HG03565 (cell line): ENCODE data around the gene FNIP2.
"Not testable (repeated sequence)": the region's sequence is repeated elsewhere in the genome, so short reads cannot be mapped to it uniquely, and the experiment has no call there.

ENCODE experiments used
- ATAC-seq: cut with Tn5 transposase; IDR thresholded peaks from one replicate; pipeline ENCODE4 v1.9.1; 2021; ENCODE audit warnings: mild to moderate bottlenecking, moderate library complexity; ENCODE audit not compliant: unreplicated experiment

The FNIP2 gene

DNA sequence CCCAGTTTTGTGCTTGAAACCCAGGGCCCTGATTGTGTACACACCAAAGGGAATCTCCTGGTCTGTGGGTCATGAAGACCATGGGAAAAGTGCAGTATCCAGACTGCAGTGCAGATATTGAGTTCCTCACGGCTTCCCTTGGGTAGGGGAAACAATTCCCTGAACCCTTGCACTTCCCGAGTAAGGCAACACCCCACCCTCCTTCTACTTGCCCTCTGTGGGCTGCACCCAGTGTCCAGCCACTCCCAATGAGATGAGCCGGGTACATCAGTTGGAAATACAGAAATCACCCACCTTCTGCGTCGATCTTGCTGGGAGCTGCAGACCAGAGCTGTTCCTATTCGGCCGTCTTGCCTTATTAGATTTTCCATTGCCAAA, 134.2 kb downstream of the FNIP2 start:
- no peak for ATAC-seq

DNA sequence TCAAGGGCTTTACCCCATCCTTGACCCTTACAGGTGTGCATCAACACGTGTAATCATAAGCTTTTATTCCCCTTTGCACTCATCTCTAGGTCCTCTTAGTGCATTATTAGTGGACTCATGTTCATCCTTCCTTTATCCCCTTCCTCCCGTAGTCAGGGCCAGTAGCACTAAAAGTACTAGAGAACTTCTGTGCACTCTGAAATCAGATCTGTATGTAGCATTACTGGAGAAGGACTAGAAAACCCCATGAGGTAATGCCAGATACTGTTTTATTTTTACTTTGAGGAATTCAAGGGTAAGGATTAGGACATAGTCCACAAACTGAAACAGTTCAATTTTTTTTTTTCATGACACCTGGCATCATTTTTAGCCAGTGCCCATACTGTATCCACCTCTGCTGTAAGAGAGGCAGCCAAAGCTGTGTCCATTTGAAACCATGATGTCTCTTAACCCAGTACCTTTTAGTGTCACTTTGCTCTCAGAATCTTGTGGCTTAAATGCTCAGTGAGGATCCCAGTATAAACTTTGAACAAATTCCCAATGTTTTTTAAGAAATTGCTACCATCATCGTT, 134.7 kb downstream of the FNIP2 start:
- ATAC-seq, result no peak

DNA sequence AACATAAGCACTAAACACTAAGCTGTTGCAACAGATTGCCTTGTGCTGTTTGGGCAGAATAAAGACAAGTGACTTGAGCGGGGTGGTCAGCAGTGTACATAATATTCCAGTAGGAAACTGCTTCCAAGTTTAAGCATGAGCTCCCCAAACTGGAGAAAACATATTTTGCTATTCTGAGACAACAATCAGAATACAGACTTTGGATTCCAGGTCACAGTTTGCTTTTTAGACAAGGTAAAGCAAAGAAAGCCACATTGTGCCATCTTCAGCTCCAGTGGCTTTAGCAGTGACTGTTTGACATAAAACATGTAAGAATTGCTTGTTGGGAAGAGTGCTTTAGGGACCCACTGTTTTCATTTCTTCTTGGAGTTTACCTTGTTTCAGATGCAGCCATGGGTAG, 136.0 kb downstream of the FNIP2 start:
- ATAC-seq, result no peak

DNA sequence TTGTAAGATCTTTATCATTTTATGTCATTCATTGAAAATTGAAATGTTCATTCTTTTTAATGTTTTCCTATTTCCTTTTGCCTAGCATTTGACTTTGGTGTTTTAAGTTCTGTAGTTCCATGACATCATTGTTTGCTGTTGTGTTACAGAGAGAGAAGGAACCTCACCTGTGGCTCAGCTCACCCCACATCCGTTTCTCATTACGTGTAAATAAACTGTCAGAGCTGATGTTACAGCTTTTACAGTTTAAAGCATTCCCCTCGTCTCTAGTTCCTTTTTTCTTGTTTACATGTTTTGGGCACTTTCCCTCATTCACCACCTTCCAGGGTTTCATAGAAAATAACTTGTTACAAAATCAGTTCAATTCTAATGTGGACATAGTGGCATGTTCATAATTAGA, 137.2 kb downstream of the FNIP2 start:
- ATAC-seq, result peak; percentile 79

DNA sequence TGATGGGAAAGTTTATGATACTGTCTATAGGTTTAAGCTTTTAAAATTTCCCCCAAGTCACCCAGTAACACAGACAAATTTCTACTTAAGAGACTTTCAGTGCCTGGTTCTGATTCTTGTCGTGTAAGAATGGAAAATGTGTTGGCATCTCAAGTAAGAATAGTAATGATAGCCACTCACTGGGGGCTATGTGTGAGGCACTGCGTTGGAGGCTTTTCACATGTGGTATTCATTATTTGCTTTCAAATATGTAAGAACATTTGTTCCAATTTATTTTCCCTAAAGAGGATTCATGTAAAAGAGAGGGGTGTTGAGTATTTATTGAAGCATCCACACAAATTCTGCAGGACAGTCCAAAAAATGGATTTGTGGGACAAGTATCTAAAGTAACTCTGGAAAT, 143.6 kb downstream of the FNIP2 start:
- no peak for ATAC-seq

DNA sequence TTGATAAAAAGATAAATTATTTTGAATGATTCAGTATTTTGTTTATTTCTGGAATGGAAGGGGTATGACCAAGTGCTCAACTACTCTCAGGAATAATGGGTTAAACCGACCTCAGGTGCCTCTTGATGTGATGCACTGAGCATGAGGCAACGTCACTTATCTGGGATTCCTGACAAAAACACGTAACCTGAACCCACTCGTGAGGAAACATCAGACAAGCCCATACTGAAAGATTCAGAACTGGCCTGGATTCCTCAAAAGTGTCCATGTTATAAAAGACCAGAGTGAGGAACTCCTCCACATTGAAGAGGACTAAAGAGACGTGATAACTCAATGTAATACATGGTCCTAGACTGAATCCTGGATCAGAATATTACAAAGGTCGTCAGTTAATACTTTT, 144.0 kb downstream of the FNIP2 start:
- ATAC-seq, result no peak

DNA sequence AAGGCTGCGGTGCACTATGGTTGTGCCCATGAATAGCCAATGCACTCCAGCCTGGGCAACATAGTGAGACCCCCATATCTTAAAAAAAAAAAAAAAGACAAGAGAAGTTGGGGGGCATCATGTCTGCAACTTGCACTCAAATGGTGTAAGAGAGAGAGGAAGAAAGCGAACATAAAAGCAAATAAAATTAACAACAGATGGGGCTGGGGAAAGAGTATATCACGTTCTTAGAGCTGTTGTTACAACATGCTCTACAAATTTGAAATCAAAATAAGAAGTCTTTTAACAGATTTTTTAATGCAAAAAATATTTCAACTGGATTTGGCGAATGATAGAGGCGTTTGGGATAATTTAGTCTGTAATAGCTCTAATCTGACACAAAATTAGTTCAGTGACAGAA, 144.9 kb downstream of the FNIP2 start:
- ATAC-seq, result no peak

DNA sequence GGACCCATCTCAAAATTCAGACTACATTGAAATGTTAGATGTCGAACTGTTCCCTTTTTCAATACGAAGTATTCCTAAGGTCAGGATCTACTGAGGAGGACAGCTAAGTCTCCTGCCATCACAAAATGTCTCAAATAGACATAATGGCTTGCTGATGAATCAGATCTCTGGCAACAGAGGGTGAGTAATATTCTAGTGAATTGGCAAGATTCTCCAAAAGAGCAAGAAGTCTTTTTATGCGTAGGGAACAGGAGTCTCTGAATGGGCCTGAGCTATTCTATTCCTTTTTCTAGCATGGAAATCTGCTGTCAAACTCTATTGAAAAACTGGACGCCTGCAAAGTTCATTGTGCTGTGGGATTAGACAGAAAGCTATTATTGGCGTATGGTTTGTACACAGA, 145.4 kb downstream of the FNIP2 start:
- ATAC-seq, result no peak

DNA sequence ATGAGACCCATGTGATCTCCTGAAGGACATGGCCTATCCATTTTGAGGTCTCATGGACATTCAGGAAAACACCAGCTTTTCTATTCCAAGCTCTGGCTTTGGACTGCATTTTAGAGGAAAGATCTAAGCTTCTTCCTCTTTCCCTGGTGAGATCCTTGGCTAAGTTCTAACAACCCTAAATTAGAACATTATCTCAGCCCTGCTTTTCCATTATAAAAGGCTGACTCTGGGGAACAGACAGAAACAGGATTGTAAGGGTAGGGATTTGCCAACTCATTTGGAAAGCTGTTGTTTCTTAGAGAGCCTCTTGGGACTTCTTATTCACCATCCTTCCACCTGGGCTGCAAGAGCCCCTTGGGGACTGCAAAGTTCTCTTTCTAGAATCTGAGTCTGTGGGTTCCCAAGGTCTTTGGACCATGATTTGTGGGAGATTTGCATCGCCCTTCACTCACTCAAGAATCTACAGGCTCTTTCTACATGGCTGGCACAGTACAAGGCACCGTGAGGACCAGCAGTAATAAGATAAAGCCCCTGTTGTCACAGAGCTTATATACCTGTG, 146.9 kb downstream of the FNIP2 start:
- ATAC-seq, result no peak

DNA sequence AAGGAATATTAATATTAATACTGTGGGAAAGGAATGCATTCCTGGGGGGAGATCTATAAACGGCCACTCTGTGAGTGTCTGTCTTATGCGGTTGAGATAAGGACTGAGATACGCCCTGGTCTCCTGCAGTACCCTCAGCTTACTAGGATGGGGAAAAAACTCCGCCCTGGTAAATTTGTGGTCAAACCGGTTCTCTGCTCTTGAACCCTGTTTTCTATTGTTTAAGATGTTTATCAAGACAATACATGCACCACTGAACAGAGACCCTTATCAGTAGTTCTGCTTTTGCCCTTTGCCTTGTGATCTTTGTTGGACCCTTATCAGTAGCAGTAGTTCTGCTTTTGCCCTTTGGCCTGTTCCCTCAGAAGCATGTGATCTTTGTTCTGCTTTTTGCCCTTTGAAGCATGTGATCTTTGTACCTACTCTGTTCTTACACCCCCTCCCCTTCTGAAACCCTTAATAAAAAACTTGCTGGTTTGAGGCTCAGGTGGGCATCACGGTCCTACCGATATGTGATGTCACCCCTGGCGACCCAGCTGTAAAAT, 151.7 kb downstream of the FNIP2 start:
- not testable (repeated sequence) for ATAC-seq

DNA sequence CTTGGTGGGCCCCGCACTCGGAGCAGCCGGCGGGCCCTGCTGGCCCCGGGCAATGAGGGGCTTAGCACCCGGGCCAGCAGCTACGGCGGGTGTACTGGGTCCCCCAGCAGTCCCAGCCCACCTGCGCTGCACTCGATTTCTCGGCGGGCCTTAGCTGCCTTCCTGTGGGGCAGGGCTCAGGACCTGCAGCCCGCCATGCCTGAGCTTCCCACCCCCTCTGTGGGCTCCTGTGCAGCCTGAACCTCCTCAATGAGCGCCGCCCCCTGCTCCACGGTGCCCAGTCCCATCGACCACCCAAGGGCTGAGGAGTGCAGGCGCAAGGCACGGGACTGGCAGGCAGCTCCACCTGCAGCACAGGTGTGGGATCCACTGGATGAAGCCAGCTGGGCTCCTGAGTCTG, 158.9 kb downstream of the FNIP2 start:
- ATAC-seq, result not testable (repeated sequence)

DNA sequence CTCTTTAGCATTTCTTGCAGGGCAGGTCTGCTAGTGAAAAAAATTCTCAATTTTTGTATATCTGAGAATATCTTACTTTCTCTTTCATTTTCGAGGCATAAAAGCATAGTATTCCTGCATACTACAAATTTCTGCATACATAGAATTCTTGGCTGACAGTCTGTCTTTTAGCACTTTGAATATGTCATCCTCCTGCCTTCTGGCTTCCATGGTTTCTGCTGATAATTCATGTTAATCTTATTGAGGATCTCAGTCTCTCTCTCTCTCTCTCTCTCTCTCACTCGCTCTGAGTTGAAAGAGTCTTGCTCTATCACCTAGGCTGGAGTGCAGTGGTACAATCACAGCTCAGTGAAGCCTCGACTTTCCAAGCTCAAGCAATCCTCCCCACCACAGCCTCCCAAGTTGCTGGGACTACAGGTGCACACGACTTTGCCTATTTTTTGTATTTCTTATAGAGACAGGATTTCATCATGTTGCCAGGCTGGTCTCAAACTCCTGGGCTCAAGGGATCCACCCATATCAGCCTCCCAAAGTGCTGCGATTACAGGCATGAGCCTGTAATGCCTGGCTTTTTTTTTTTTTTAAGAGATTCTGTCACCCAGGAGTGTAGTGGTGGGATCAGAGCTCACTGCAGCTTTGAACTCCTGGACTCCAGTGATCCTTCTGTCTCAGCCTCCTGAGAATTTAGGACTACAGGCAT, 161.3 kb downstream of the FNIP2 start:
- no peak for ATAC-seq

DNA sequence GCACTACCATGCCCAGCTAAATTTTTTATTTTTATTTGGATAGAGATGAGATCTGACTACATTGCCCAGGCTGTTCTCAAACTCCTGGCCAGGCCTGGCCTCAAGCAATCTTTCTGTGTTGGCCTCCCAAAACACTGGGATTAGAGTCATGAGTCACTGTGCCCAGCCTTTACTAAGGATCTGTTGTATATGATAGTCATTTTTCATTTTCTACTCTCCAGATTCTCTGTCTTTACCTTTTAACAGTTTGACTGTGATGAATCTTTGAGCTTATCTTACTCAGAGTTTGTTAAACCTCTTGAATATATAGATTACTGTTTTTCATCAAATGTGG, 161.8 kb downstream of the FNIP2 start:
- no peak for ATAC-seq

DNA sequence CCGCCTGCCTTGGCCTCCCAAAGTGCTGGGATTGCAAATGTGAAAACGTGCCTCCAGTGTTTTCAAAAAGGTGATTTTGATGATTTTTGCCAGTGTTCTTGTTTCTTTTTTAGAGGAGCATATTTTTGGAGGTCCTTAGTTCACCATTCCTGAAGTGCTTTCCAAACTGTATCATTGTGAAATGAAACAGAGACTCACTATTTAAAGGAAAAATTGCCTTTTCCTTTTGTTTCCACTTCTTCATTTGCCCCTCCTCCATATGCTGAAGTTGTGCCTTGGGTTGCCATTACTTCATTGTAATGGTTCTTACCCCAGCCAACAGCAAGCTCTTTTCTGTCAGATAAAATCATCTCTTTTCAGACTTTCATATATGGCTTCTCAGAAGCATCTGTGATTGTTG, 164.4 kb downstream of the FNIP2 start:
- ATAC-seq, result no peak

DNA sequence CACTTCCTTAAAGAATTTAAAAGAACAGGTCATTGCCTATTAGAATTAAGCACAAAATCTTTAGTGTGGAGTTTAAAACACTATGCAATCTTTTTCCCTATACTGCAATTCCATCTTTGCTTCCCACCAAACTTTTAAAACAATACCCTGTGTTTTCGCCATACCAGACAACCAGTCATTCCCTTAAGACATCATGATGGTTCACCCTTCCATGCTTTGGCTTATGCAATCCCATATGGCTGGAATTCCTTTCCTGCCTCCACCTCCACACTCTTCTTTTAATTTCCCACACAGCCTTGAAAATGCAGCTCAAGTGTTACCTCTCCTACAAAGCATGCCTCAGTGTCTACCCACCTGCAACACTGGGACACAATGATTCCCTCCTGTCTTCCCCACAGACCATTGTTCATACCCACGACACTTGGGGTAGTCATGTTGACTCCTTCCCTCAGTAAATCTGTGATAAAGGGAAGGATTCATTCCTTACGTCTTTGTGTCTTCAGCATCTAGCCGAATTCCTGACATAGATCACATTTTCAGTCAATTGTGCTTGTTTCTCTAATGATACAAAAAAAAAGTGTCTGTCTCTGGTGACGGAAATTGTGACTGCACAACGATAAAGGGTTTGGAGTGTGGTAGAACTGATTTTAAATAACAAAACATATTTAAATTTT, 166.3 kb downstream of the FNIP2 start:
- ATAC-seq, result no peak

DNA sequence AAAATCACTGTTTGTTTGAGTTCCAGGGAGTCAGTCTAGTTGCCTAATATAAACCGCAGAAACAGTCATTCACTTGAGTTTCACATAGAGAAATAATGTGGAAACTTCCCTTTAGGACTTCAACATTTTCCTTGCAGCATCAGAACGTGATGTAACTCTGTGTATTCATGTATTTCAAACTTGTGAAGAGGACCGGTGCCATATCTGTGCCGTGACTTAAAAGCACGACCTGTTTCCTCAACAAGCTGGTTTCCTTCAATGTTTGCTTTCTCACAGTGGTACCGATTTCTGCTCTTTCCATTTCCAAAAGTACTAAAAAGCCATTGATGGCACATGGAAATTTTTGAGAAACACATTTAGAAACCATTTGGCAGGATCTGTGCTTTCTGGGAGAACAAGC, 167.4 kb downstream of the FNIP2 start:
- no peak for ATAC-seq

DNA sequence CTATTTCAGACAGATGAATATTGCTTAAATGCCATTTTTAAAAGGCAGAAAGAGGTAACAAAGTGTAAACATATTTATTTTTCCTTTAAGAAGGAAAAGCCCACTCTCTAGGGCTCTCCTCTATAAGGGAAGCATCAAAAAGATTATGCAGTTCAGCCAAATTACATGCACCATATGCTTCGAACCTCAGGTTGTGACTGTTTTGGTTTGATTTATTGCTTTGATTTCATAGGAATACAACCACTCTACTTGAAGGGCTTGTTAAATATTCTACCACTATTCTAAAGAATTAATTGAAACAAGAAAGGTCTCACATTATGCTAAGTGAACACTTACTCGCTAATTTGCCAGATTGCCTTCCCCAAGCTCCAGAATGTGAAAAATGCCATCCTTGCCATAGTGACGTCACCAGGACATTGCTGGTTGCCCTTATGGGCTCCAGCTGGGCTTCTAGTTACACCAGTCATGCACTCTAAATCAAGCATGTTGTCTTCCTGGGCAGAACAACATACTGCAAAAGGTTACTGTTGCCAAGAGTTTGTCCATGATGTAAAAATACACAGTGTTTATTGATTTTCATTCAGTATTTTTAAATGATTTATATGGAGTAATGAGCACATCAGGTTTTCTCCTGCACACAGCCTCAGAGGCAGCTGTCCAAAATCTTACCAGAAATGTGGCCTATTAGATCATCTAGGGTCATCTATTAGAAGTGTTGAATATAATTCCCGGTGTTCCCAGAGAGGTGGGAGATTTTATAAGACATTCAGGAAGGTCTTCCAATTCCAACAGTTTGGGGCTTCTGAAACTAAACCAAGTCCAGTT, 169.6 kb downstream of the FNIP2 start:
- ATAC-seq, result no peak

DNA sequence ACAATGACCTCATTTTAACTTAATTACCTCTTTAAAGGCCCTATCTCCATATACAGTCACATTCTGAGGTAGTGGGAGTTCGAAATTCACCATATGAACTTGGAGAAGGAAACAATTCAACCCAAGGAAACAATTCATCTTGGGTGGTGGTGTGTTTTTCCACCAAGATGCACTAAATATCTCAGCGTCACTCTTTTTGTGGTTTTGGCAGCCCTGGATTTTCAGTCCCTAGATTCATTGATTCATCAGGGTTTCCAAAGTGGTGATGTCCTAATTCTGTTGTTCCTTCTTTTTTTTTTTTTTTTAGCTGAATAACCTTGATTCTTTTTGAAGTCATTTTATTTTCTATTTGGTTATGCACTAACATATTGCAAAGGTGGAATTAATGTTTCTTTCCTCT, 171.4 kb downstream of the FNIP2 start:
- ATAC-seq, result no peak

DNA sequence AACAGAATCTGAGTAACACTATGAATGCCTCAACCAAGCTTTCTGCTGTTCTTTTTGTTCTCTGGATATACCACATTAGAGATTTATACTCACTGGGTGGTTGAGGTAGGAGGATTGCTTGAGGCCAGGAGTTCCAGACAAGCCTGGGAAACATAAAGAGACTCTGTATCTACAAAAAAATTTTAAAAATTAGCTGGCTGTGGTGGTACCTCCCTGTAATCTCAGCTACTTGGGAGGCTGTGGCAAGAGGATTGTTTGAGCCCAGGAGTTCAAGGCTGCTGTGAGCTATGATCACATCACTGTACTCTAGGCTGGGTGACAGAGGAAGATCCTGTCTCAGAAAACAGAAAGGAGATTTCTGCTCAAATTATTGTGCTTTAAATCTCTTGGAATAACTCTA, 172.5 kb downstream of the FNIP2 start:
- ATAC-seq, result no peak

DNA sequence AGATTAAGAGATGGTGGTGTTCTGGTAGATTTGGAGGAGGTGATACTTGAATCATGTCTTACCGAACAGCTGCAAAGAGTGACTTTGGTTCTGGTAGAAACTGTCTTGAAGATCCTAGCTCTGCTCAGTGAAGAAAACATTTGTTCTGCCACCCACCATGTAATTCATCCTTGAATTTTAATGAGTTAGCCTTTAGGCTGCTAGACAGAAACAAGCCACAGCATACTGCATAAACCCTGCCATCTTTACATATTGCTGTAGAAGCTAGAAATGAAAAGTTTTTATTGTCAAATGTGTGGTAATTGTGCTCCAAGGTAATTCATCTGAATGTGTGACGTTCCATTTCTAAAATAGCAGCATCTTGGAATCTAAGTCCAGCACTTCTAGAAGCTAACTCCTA, 173.1 kb downstream of the FNIP2 start:
- ATAC-seq, result no peak

DNA sequence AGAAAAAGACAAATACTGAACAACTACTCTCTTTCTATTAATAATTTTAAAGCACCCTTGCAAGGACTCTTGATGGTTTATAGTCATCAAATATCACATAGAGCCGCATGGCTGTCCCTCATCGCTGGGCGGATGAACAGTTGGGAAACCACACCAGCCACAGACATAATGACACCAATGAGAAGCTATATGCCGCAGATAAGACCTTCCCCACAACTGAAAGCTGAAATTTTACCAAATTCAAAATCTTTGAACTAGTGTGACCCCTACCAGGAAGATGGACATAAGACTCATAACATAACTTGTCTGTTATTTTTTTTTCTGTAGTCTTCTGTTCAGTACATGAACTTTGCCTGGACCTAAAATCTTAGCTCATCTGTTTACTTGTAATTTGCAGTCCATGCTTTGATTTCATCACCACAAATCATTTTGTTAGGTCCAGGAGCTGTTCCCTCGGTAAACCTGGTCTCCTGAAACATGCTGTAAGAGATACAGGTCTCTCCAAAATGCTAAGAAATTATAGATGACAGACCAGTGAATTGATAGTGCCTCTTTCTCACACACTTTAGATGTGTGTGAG, 176.8 kb downstream of the FNIP2 start:
- no peak for ATAC-seq
